D341Med (cell line): ENCODE data around the gene ITPKC.
"Not testable (repeated sequence)": the region's sequence is repeated elsewhere in the genome, so short reads cannot be mapped to it uniquely, and the experiment has no call there.

ENCODE experiments used
- DNase-seq: peaks from one replicate; pipeline ENCODE4 v3.0.0; 2012; ENCODE audit warnings: low spot score

ITPKC gene

DNA sequence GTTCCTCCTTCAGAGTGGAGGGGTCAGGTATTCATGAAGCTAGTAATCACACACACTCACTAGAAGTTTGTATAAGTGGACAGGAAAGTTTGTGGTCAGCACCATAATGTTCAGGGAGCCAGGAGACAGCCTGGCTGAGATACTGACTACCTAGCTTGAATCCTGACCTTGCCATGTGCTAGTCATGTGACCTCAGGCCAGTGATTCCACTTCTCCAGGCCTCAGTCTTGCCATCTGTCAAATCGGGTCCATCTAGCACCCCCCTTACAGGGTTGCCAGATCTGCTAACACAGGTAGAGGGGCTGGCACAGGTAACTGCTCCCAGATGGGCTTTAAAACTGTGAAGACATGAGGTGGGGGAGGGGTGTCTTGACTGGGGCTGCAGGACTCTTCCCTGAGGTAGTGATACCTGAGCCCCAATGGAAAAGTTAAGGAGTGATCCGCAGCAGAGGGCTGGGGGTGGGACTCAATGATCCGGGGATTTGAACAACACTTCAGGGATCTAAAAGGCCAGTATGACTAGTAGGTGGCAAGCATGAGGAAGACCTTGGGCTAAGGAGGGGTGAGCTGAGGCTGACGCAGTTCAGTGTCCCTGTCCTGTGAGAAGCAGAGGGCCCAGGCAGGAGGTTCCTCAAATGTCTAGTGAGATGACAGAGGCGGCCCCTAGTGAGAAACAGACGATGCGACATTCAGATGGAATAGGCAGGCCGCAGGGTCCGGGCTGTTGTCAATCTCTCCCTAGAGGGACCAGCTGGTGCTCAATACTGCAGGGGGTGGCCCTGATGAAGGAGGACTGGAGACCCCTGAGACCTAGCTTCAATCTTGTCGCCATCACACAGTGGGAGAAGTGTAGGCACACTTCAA lies 24.8 kb downstream of the ITPKC start:
- no peak for DNase-seq

DNA sequence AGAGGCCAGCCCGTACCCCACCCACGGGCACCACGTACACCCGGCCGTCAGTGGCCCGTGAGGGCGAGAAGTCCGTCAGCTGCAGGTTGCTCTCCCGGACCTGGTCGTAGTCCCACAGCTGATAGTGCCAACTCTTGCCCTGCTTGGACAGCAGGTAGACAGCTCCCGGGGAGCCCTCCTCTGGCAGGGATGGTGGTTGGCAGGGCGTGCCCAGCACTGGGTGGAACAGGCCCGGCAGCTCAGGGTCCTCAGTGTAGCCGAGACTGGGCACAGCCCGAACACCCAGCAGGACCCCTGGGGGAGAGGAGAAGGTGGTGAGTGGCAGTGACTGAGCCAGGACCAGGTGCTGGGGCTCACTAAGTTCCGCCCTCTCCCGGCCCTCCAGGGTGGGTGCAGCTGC lies 25.6 kb downstream of the ITPKC start:
- DNase-seq: no peak

DNA sequence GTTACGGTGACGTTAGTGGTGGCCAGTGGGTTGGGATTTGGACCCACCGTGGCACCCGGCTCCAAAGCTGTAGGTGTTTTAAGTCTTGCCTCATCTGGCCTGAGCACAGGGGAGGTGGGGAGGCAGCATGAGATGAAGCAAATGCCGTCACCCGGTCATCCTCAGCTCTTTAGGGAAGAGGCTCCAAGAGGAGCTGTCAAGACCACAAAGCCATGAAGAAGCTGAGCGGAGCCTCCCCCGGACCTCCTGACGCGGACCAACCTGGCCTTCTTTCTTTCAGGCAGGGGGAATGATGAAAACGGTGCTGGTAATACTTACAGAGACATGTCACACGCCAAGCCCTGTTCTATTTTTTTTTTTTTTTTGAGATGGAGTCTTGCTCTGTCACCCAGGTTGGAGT lies 26.0 kb downstream of the ITPKC start:
- DNase-seq: no peak

DNA sequence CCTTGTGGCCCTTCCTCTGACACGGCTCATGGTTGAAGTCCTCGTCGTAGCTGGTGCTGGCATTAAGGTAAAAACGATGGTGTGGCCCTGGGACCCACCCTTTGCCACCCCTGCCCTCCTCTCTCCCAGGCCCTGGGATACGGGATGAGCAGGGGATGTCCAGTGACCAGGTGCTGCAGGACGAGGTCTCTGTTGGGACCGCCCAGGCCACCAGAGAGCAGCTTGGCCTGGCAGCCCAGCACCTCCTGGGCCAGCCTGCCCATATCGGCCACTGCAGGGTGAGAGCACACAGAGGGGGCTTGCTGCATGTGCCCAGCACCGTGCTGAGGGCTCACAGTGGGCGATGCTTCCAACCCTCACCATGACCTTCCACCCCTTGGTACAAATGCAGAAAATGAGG lies 27.0 kb downstream of the ITPKC start:
- no peak for DNase-seq

DNA sequence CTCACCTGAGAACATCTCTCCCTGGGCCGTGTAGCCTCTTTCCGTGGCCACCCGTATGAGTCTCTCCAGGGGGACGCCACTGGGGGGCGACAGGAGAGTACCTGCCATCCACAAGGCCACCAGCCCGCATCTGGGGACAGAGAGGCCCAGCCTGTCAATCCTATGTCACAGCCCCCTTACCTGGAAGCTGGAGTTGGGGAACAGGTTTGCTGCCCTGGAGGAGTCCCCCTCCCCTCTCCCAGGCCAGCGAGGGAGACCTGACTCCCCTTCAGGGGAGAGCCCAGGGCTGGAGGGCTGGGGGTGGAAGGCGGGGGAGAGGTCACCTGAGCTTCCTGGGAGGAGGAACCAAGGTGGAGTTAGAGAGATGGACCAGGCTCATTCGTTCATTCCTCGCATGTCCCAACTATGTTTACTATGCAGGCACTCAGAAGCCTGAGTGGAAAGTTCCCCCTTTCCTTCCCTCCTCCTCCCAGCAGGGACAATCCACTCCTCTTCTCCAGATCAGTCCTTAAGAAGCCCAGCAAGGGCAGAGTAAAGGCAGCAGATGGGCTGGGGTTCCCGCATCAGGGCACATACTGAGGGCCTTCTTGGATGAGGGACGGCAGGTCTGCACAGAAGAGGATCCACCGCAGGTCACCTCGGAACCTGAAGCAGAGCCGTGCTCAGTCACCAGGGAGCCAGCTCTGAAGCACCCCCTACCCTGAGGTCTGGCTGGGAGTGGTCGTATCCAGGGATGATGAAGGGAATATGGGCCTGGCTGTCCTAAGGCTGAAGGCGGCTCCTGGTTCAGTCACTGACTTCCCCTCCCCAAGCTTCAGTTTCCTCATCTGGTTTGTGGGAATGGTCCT lies 27.9 kb downstream of the ITPKC start:
- no peak for DNase-seq

DNA sequence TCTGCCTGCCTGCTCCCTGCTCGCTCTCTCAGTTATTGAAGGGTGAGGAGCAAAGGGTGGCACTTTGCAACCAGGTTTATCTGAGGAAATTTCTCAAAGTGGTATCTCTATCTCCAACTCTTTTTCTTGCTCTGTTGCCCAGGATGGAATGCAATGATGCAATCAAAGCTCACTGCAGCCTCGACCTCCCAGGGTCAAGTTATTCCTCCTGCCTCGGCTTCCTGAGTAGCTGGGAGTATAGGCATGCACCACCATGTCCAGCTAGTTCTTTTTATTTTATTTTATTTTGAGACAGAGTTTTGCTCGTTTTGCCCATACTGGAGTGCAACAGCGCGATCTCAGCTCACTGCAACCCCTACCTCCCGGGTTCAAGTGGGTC lies 28.5 kb downstream of the ITPKC start:
- DNase-seq: no peak

DNA sequence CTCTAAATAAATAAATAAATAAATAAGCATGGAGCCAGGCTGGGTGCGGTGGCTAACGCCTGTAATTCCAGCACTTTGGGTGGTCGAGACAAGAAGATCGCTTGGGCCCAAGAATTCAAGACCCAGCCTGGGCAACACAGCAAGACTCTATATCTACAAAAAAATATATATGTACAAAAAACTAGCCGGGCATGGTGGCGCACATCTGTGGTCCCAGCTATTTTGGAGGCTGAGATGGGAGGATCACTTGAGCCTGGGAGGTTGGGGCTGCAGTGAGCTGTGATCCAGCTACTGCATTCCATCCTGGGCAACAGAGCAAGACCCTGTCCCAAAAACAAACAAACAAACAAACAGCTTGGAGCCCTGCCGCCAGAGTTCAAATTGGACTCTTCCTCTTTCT lies 30.6 kb downstream of the ITPKC start:
- no peak for DNase-seq

DNA sequence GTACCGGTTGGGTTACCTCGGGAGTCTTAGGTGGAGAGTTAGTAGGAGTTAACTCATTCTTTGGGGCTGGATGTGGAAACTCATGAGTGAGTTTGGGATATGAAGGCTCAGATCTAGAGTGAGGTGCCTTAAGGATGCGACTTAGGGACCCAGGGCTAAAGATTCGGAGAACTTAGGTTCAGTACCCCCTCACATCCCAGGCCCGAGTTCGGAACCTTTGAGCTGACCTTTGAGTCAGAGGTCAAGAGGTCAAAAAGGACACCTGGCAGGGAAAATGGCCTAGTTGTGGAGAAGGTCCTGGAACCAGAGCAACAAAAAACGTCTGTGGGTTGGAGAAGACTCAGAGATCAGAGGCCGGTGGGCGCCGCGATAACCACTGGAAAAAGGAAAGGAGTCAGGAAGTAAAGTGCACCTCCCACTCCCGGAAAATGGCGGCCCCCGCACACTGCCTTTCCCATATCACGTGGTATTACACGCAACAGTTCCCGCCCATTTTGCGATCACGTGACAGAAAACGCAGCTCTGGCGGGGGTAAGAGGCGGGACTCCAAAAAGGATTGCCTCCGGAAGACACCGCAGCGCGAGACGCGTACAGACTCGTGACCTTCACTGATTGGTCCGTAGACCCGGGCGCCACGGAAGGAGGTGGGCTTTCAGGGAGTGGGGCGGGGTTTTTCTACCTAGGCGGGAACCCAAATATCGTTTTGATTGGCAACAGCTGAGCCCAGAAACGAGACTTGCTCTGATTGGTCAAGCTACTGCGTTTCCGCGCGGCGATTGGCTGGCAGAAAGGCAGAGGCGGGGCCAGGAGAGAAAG lies 33.4 kb downstream of the ITPKC start, which contains the start of gene ACTMAP:
ACTMAP (minus strand) TSS at position 420 of the 816 bp plus-strand sequence. CDS start 674 bp downstream, outside the sequence.
- peak; percentile 97 for DNase-seq

DNA sequence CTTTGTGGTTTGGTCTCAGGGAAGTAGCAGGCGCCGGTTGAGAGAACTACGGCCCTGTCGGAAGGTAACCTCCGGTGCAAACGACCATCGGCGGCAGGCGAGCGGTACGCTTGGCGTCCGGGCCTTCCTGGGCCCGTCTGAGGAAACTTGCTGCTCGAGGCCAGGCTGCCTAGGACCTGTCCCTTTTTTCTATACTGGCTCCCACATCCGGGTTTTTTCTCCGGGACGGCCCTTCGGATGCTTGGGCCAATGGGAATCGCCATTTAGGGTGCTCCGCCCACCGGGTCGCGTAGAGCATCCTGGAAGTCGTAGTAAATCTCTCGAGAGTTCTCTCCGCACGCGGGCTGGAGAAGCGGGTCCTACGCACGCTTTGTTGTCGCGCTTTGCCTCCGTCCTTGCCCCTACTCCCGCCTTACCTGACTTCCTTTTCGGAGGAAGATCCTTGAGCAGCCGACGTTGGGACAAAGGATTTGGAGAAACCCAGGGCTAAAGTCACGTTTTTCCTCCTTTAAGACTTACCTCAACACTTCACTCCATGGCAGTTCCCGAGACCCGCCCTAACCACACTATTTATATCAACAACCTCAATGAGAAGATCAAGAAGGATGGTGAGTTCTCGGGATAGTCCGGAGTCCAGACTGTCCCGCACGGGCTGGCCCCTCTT lies 34.1 kb downstream of the ITPKC start, which contains the start of gene SNRPA:
SNRPA (plus strand) TSS at position 330 of the 664 bp plus-strand sequence; CDS start at position 536, 206 bp downstream.
- peak; percentile 95 for DNase-seq

DNA sequence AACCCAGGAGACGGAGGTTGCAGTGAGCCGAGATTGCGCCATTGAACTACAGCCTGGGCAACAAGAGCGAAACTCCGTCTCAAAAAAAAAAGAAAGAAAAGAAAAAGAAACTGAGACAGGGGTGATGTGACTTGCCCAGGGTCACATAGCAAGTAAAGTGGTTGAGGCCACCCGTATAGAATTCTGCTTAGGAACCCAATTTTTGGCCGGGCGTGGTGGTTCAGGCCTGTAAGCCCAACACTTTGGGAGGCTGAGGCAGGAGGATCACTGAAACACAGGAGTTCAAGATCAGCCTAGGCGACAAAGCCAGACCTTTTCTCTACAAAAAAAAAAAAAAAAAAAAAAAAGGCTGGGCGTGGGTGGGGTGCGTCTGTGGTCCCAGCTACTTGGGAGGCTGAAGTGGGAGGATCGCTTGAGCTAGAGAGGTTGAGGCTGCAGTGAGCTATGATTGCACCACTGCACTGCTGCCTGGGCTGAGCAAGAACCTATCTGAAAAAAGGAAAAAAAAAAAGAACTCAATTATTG lies 35.4 kb downstream of the ITPKC start:
- no peak for DNase-seq

DNA sequence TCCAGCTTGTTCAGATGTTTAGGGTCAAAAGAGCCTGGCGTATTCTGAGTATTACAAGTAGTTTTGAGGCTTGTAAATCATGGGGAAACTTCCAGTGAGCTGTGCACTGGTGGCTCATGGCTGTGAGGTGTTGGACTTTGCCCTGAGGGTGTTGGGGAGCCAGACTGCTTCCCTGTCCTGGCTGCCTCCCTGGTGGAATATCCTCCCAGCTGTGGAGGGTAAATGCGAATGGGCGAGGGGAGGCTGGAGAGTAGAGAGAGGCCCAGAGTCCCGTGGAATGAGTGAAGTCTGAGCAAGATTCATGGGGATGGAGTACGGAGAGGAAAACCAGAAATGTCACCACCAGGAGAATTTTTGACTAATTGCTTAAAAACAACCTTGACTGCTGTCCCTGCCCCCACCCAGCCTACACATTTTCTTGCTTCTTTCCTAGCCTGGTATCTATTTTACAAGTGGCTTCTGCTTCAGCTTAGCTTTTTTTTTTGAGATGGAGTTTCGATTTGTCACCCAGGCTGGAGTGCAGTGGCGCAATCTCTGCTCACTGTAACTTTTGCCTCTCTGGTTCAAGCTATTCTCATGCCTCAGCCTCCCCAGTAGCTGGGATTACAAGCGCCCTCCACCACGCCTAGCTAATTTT lies 37.8 kb downstream of the ITPKC start:
- no peak for DNase-seq

DNA sequence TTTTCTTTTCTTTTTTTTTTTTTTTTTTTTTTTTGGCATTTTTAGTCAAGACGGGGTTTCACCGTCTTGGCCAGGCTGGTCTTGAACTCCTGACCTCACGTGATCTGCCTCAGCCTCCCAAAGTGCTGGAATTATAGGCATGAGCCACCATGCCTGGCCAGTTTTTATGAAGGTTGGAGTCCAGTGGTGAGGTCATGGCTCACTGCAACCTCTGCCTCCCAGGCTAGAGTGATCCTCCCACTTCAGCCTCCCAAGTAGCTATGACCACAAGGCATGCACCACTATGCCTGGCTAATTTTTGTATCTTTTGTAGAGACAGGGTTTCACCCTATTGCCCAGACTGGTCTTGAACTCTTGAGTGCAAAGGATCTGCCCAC lies 38.3 kb downstream of the ITPKC start:
- no peak for DNase-seq

DNA sequence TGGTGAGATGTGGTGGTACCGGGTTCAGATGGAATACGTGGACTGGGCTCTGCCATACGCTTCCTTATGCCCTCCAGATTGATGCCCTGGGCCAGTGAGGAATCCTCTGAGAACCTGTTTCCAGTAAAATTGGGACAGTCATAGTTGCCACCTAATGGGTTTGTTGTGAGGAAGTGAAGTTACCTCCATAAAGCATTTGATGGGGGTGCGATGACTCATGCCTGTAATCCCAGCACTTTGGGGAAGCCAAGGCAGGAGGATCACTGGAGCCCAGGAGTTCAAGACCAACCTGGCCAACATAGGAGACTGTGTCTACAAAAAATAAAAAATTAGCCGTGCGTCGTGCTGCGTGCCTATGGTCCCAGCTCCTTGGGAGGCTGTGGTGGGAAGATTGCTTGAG lies 38.9 kb downstream of the ITPKC start:
- DNase-seq: no peak

DNA sequence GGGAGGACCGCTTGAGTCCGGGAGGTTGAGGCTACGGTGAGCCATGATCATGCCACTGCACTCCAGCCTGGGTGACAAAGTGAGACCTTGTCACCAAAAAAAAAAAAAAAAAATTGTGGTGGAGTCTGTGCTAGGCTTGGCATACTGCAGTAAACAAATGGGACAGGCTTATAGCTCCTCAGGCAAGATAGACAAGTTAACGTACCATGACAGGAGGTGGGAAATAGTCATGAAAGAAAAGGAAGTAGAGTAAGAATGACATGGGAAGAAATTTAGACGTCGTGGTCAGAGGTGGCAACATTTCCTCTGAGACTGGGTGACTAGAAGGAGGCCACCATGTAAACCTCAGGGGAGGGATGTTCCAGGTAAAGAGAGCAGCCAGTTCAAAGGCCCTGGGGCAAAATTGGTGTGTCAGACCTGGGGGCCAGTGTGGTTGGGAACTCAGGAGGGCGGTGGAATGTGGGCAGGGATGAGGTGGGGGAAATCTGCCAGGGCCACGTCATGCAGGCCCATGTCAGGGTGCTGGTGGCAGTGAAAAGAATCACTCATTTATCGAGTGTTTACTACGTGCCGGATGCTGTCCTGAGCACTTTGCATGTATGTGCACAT lies 39.7 kb downstream of the ITPKC start:
- no peak for DNase-seq

DNA sequence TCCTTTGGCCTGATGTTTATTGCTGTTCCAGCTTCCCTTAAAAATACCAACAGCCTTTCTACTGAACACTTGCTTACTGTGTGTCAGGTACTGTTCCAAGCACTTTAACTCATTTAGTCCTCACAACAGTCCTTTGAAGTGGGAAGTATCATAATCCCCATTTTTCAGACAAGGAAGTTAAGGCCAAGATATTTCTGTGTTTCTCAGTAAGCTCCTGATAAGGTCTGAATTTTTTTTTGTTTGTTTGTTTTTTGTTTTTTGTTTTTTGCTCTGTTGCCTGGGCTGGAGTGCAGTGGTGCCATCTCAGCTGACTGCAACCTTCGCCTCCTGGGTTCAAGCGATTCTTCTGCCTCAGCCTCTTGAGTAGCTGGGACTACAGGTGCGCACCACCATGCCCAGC lies 41.6 kb downstream of the ITPKC start:
- no peak for DNase-seq

DNA sequence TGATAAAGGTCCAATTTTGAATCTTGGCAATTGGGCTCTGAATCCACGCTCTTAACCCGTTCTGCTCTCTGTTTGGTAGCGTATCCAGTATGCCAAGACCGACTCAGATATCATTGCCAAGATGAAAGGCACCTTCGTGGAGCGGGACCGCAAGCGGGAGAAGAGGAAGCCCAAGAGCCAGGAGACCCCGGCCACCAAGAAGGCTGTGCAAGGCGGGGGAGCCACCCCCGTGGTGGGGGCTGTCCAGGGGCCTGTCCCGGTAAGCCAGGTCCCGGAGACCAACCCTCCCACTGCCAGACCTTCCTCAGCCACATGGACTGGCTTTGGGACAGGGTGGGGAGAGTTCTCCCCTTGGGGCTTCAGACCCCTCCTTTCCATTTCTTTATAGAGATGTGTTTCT lies 42.4 kb downstream of the ITPKC start:
- no peak for DNase-seq

DNA sequence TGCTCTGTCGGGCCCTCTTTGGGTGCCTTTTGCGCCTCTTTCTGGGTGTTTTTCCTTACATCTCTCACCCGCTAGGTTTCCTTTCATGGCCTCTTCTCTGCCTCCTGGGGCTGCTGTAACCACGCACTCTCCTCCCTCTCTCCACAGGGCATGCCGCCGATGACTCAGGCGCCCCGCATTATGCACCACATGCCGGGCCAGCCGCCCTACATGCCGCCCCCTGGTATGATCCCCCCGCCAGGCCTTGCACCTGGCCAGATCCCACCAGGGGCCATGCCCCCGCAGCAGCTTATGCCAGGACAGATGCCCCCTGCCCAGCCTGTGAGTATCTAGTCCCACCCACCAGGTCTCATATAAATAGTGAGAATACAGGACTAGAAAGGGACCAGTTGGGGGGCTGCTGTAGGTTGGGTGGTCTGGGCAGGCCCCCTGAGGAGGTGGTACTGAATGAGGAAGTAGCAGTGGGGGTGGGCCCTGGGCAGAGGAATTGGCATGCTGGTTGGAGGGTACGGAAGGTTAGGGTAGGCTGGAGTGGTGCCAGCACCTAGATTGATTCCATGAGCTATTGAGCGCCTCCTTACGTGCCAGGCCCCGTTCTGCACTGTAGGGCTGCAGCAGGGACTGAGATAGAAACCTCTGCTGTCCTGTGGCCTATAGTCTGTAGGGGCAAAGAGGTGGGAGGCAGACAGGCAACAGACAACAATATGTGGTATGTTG lies 46.0 kb downstream of the ITPKC start:
- DNase-seq: no peak

DNA sequence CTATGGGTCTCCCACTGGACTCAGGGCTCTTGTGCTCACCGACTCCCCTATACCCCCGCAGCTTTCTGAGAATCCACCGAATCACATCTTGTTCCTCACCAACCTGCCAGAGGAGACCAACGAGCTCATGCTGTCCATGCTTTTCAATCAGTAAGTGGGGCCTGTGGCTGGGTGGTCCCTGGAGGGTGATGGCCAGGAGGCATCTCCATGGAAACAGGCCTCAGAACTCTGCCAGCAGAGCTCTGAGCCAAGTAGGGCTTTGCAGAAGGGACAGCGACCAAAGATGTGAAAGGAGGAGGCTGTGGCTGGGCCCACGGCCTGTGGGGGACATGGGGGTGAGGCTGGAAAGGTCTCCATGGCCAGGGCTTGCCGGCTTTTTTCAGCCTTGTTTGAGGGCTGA lies 46.6 kb downstream of the ITPKC start:
- DNase-seq: no peak

DNA sequence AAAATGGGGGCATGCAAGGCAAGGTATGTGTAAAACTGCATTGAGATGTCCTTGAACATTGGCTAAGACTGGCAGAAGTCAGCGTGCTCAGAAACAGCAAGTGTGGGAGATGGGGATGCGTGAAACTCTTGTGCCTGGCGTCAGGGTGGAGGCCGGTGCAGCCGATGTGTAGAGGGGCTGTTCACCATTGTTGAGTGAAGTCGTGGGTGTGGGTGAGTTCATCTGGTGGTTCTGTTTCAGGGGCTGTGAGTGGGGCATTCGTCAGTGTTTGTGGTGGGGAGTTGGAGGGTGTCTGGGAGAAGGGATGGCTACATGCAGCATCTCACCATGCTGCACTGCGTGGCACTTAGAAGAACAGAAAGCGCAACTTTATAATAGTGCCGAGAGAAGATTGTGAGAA lies 47.1 kb downstream of the ITPKC start:
- no peak for DNase-seq

DNA sequence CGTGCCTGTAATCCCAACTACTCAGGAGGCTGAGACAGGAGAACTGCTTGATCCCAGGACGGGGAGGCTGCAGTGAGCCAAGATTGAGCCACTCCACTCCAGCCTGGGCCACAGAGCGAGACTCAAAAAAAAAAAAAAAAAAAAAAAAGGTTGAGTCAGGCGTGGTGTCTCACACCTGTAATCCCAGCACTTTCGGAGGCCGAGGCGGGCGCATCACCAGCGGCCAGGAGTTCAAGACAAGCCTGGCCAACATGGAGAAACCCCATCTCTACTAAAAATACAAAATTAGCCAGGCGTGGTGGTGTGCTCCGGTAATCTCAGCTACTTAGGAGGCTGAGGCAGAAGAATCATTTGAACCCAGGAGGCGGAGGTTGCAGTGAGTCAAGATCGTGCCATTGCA lies 49.5 kb downstream of the ITPKC start:
- DNase-seq: not testable (repeated sequence)
